Endodermal cell (in vitro differentiated cells): ENCODE results near the gene CNTRL. TPM values are rescaled to one million over a fixed set of nuclear protein-coding genes. Genes with fewer than 3 reads are reported as not detected.

Experiments
- DNase-seq: peaks from one replicate; pipeline ENCODE4 v3.0.0-alpha.2; 2017
- H3K27ac ChIP-seq: 2 replicates; pipeline ENCODE4 v1.5.1; 2013; ENCODE audit warnings: mild to moderate bottlenecking, low read depth, low read length, moderate library complexity
- H3K27me3 ChIP-seq: 2 replicates; pipeline ENCODE4 v1.6.1; 2013; ENCODE audit warnings: mild to moderate bottlenecking, low read length, moderate library complexity; ENCODE audit not compliant: insufficient read depth, control insufficient read depth, poor library complexity, severe bottlenecking
- H3K36me3 ChIP-seq: 2 replicates; pipeline ENCODE4 v1.7.0; 2013; ENCODE audit warnings: mild to moderate bottlenecking, low read length, moderate library complexity; ENCODE audit not compliant: control insufficient read depth, insufficient read depth
- H3K4me1 ChIP-seq: one replicate; pipeline ENCODE4 v1.7.0; 2013; ENCODE audit warnings: low read length; ENCODE audit not compliant: control insufficient read depth, insufficient read depth
- H3K4me3 ChIP-seq: 2 replicates; pipeline ENCODE4 v1.5.1; 2013; ENCODE audit warnings: mild to moderate bottlenecking, low read length, moderate library complexity
- H3K9ac ChIP-seq: 2 replicates; pipeline ENCODE4 v1.6.1; 2013; ENCODE audit warnings: mild to moderate bottlenecking, low read length, moderate library complexity; ENCODE audit not compliant: poor library complexity, severe bottlenecking; ENCODE audit errors: extremely low read depth
- H3K9me3 ChIP-seq: 2 replicates; pipeline ENCODE4 v1.6.1; 2013; ENCODE audit warnings: mild to moderate bottlenecking, low read length, moderate library complexity; ENCODE audit not compliant: control insufficient read depth
- H3K27ac Mint-ChIP-seq: 2 replicates; pipeline ENCODE4 v1.8.0; 2020; ENCODE audit warnings: mixed read lengths
- H3K27me3 Mint-ChIP-seq: 2 replicates; pipeline ENCODE4 v1.8.0; 2021; ENCODE audit warnings: mild to moderate bottlenecking, mixed read lengths; ENCODE audit not compliant: insufficient read depth
- H3K36me3 Mint-ChIP-seq: 2 replicates; pipeline ENCODE4 v1.8.0; 2020; ENCODE audit warnings: low read depth, mixed read lengths
- H3K4me1 Mint-ChIP-seq: 2 replicates; pipeline ENCODE4 v1.8.0; 2020; ENCODE audit warnings: mixed read lengths
- H3K4me3 Mint-ChIP-seq: 2 replicates; pipeline ENCODE4 v1.8.0; 2020; ENCODE audit warnings: mild to moderate bottlenecking, moderate library complexity, mixed read lengths
- H3K9me3 Mint-ChIP-seq: 2 replicates; pipeline ENCODE4 v1.8.0; 2020; ENCODE audit warnings: mild to moderate bottlenecking, mixed read lengths
- CTCF ChIP-seq: fragments of 200-600 bp; sonication (generic); conservative IDR thresholded peaks from 2 replicates; pipeline ENCODE4 v1.5.0; 2021; ENCODE audit warnings: antibody characterized with exemption, mild to moderate bottlenecking
- WGBS, 2 experiments: methylation state at CpG; one replicate each; pipeline versions ENCODE4 v1.1.5 to v1.1.7; 2013; ENCODE audit warnings: missing lambda C conversion rate in 2 of 2, mixed read lengths in 1 of 2; ENCODE audit not compliant: insufficient coverage in 1 of 2, insufficient read length in 1 of 2; 5-methylcytosine and 5-hydroxymethylcytosine counted together
- total RNA-seq, 2 donors: library from RNA; stranded (reverse); fragmentation: NEBNext Ultra II Directional in 1 of 2; extraction: Animal tissue kit (Norgen Biotek cat#: 25700) in 1 of 2; gene quantifications; 2 replicates in 1 of 2; 3 replicates in 1 of 2; pipeline ENCODE4 v1.2.1, GENCODE V29; 2021

Gene CNTRL
- total RNA-seq, 2 donors from 2014 or later, result 18.0 to 21.0 TPM

DNA sequence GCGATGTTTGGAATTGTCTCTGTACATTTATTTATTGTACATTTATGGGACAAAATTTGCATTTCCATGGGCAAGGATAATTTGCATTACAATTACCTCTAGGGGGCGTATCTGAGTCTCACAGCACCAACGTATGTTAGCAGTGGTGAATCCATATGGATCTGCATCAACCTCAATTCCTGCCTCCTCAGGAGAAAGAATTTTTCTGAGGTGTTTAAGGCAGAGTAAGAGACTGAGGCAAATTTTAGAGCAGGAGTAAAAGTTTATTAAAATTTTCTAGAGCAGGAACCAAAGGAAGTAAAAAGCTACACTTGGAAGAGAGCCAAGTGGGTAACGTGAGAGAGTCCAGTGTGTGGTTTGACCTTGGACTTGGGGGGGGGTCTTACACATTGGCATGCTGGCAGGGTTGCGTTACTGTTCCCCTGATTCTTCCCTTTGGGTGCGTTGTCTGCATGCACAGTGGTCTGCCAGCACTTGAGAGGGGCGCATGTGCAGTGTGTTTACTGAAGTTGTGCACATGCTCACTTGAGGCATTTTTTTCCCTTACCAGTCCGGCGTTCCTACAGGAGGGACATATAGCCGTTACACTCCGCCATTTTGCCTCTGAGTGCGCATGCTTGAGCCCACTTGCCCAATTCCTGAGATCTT lies 147.9 kb downstream of the CNTRL start:
- DNase-seq, result no peak
- no peak overlapping the region for H3K27ac Mint-ChIP-seq
- peaks cover 11% of the 10 kb centered on the region for H3K4me1 Mint-ChIP-seq
- H3K27me3 Mint-ChIP-seq, result peaks cover 8% of the 10 kb centered on the region
- no peaks in the 10 kb centered on the region for H3K36me3 ChIP-seq
- no peaks in the 10 kb centered on the region for H3K4me1 ChIP-seq
- H3K4me3 Mint-ChIP-seq, result no peak overlapping the region
- H3K27ac ChIP-seq, result no peak overlapping the region
- H3K27me3 ChIP-seq, result no peaks in the 10 kb centered on the region
- H3K9ac ChIP-seq, result no peak overlapping the region
- no peaks in the 10 kb centered on the region for H3K9me3 Mint-ChIP-seq
- no peak overlapping the region for H3K4me3 ChIP-seq
- peak; percentile 85 for TF ChIP-seq CTCF
- H3K36me3 Mint-ChIP-seq, result no peaks in the 10 kb centered on the region
- no peaks in the 10 kb centered on the region for H3K9me3 ChIP-seq
- WGBS, 2 experiments, result 82 to 88% methylated on average over 10 to 12 of the region's 12 CpGs

DNA sequence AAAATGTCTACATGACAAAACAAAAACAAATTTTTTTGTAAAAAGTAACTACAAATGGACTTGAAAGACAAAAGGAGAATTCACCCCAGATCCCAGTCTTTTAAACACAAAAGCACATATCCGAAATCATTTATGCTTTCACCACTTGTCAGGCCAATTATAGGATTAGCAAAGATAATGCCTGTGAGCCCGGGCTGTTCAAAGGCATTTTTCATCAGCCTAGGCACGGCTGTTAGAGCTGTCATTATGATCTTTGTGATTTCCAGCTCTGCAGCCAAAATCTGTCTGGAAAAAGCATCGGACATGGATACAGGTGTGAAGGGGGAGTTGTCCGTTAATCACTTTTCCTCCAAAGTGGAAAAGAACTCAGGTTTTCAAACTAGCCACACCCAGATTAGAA lies 150.5 kb downstream of the CNTRL start:
- no peak for DNase-seq
- H3K4me3 ChIP-seq, result no peak overlapping the region
- Mint-ChIP-seq H3K27ac (no peak overlapping the region), H3K36me3 (no peaks in the 10 kb centered on the region), H3K4me1 (peaks cover 9% of the 10 kb centered on the region), H3K4me3 (no peak overlapping the region), H3K9me3 (no peaks in the 10 kb centered on the region), H3K27me3 (peaks cover 8% of the 10 kb centered on the region)
- H3K9ac ChIP-seq, result no peak overlapping the region
- no peak for TF ChIP-seq CTCF
- H3K36me3 ChIP-seq, result no peaks in the 10 kb centered on the region
- no peaks in the 10 kb centered on the region for H3K9me3 ChIP-seq
- H3K27ac ChIP-seq, result no peak overlapping the region
- H3K27me3 ChIP-seq, result no peaks in the 10 kb centered on the region
- H3K4me1 ChIP-seq, result no peaks in the 10 kb centered on the region
- WGBS, 2 experiments, result 71 to 78% methylated on average over 5 of the region's 5 CpGs

GRCh38 chr9:121226175-121226574 lies 151.4 kb downstream of the CNTRL start:
- H3K36me3 ChIP-seq, result no peaks in the 10 kb centered on the region
- Mint-ChIP-seq H3K4me1 (no peaks in the 10 kb centered on the region), H3K36me3 (no peaks in the 10 kb centered on the region), H3K27me3 (peaks cover 8% of the 10 kb centered on the region), H3K27ac (no peak overlapping the region), H3K9me3 (no peaks in the 10 kb centered on the region), H3K4me3 (no peak overlapping the region)
- H3K27ac ChIP-seq, result no peak overlapping the region
- no peaks in the 10 kb centered on the region for H3K4me1 ChIP-seq
- no peak overlapping the region for H3K4me3 ChIP-seq
- H3K9me3 ChIP-seq, result no peaks in the 10 kb centered on the region
- WGBS, 2 experiments, result 90 to 100% methylated on average over 1 to 2 of the region's 2 CpGs
- no peaks in the 10 kb centered on the region for H3K27me3 ChIP-seq
- no peak overlapping the region for H3K9ac ChIP-seq
- DNase-seq, result no peak
- TF ChIP-seq CTCF, result no peak

Other genes with a start within 250 kb of the CNTRL start
- 10 to 100 TPM; 21.8 to 52.7 TPM for gene PSMD5, start 232.0 kb upstream of the CNTRL start, total RNA-seq
- gene PHF19, start 197.8 kb upstream of the CNTRL start, total RNA-seq, result 10 to 100 TPM; 17.9 to 21.9 TPM
- 1 to 10 TPM; 3.6 to 8.2 TPM for gene TRAF1, start 148.2 kb upstream of the CNTRL start, total RNA-seq
- gene C5, start 24.7 kb upstream of the CNTRL start, total RNA-seq, result 10 to 100 TPM; 59.5 to 96.6 TPM
- 10 to 100 TPM; 35.9 to 40.7 TPM for gene RAB14, start 126.9 kb downstream of the CNTRL start, total RNA-seq
- gene GSN, start 193.2 kb downstream of the CNTRL start, total RNA-seq, result 10 to 100 TPM; 57.0 to 77.2 TPM